Activated T-helper 1 cell treated with anti-CD3 and anti-CD28 coated beads, Interleukin-2, amount 50 U/mL, for 16 hours (primary cell): Measurements from ENCODE around the gene CELF5.
A peak's percentile ranks its signal among the peaks of the same experiment; 100 is the strongest.
"Not testable (repeated sequence)": the region's sequence is repeated elsewhere in the genome, so short reads cannot be mapped to it uniquely, and the experiment has no call there.

Experiments used
- DNase-seq, 2 donors: peaks; one replicate each; pipeline ENCODE4 v3.0.0-alpha.2; 2020; ENCODE audit warnings: low read depth in 1 of 2, low spot score in 1 of 2

Gene CELF5

DNA sequence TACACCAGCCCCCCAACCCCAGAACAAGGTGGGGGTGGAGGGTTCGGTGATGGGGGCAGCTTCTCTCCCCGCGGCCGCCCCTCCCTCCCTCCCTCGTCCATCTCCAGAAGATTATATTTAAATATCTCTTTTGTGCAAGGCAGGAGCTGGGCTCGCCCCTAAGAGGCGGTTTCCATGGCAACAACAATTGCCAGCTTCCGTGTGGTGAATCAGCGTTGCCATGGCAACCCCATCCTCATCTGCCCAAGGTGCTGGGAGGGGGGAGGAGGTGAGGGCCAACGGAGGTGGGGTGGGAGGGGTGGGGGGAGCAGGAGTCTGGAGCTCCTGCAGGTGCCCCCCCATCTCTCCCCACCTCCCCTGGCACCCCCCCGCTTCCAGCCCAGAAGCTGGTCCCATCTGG, 46.4 kb downstream of the CELF5 start:
- DNase-seq, result peak in 1 of 2 donors; percentile 11

DNA sequence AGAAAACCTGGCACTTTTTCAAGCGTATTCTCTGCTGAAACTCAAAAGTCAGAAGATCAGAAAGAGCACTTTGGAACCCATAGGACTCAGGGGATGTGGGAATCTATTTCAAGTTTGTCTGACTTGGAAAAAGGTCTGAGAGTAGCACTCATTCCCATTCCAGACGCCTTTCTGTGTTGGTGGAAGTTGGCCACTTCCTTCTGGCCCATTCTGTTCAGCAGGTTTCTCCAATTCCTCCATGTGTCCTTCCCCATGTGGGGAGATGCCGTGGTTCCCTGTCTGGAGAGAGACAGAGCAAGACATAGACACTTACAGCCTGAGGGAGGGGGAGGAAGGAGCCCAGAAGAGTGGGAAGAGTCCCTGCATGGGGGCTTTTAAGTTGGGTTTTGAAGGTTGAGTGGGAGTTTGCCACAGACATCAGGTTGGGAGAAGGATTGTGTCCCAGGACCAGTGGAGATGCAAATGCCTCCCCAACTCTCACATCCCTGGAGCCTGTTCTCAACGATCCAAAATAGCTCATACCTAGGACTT, 48.0 kb downstream of the CELF5 start:
- DNase-seq, result no peak

DNA sequence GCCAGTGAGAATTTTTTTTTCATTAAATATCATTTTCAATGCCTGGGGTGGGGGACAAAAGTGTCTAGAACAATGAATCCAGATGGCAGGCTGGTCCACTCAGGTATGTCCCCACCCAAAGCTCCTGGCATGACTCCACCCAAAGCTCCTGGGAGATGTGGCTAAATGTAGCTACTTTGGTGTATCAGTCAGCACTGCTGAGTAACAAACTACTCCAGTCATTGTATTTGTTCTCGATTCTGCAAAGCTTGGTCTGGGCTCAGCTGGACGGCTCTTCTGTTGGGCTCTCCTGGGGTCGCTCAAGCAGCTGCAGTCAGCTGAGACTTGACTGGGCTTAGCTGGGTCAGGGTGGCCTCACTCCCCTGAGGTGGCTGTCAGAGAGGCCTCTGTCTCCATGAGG, 48.5 kb downstream of the CELF5 start:
- no peak for DNase-seq

DNA sequence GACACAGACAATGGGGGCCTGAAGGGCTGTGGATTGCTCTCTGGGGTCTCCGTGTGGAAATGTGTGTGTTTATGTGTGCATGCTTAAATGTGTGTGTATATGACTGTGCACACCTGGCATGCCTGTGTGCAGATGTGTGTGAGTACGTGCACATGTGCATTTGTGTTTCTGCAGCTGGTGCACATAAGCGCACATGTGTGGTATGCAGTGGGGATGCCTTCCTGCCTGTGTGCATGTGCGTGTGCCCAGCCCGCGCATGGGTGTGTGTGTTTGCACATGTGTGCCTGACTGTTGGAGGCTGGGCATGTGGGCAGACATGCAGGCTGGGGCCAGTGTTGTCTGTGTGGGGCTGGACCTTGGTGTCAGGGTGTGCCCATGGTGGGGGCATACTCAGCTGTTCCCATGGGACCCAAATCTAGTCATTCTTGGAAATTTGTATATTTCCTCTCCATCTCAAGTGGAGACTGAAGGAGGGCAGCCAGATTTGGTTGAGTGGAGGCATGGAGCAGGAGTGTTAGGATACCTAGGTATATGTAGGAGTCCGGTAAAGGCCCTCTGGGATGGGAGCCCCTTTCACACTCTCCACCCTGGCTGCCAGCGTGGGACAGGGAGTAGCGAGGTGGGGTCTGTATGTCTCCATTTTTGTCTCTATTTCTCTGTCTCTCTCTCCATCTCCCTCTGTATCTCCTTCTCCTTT, 49.9 kb downstream of the CELF5 start:
- no peak for DNase-seq

DNA sequence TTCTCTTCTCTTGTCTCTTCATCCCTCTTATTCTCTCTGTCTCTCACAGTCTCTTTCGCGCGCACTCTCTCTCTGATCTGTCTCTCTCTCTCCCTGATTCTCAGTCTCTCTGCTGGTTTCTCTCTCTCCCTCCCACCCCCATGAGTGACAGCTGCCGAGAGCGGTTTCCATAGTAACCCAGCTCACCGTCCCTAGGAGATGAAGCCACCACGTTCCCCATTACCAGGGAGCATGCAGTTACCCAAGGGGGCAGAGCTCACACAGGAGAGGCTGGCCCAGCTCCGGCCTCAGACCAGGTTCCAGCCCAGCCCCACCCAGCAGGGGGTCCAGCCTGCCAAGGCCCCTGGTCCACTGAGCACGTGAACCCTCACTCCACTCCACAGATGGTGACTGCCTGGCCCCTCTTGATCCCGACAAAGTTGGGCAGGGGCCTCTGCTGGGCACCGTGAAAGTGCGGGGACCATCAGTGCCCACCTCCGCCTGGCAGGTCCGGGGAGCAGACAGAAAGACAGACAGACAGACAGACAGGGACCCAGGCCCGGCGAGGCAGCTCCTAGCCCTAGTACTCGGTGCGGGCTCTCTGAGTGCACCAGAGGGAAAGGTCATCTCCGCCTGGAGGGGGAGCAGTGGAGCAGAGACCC, 50.6 kb downstream of the CELF5 start:
- DNase-seq, result no peak

DNA sequence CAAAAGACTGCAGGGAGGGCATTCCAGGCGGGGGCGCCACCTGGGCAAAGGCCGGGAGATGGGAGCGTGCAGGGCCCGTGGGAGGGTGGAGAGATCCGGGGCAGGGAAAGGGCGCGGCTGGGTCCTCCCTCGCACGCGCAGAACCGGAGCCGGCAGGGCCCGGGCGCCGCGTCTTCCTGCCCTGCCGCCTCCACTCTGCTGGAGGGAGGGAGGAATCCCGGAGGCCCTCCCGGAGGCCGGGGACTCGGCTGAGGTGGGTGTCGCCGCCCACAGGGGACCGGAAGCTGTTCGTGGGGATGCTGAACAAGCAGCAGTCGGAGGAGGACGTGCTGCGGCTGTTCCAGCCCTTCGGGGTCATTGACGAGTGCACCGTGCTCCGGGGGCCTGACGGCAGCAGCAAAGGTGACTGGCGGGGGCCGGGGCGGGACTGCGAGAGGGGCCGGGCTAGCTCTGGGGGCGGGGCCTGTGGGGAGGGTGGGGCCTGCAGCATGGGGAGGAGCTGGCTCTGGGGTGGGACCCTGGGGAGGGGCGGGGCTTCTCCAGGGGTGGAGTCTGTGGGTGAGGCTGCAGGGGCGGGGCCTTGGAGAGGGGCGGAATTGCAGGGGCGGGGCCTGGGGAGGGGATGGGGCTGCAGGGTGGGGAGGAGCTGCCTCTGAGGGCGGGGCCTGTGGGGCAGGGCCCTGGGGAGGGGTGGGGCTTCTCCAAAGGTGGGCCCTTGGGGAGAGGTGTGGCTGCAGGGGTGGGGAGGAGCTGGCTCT, 51.3 kb downstream of the CELF5 start:
- peak; percentile 78 to 87 for DNase-seq

DNA sequence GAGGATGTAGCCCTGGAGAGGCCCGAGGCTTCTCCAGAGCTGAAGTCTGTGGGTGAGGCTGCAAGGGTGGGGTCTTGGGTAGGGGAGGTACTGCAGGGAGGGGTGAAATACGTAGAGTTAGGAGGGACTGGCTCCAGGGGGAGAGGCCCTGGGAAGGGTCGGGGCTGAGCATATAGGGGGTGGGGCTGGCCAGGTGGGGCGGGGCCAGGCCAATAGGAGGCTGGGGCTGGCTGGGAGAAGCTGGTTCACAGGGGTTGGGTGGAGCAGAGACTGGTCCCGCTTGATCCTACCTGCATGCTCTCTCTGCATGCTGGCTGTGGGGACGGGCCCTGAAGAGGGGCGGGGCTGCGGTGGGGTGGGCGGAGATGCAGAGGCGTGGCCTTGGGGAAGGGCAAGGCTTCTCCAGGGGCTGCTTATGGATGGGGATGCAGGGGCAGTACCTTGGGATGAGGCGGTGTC, 51.9 kb downstream of the CELF5 start:
- peak in 1 of 2 donors; percentile 20 for DNase-seq

DNA sequence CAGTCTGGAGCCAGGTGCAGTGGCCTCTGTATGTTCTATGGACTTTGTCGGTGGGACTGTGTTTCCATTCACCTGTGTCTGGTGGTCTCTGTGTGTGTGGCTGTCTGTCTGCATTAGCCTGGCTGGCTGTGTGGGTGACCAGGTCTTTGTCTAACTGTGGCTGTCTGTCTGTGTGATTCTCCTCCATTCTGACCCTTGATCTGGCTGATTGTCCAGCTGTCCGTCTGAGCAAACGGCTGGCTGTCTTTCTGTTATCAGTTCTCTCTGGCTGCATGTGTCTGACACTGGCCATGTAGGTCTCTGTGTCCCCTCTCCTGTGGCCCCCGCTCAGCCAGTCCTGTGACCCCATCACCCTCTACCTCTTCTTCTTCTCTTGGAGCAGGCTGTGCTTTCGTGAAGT, 53.2 kb downstream of the CELF5 start:
- no peak for DNase-seq

DNA sequence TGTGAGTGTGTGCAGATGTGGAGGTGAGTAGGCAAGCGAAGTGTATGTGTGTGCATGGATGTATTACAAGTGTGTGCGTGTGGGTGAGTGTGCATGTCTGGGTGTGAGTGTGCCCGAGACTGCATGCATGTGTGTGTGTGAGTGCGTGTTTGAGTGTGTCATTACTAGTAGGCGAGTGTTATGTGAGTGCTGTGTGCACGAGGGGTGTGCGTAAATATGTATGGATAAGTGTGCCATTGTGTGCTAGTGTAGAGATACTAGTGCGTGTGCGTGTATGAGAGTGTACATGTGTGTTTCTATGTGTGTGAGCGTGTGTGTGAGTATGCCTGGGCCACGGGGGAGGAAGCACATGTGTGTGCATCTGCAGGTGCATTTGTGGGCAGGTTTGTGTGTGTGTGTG, 53.8 kb downstream of the CELF5 start:
- no peak for DNase-seq

DNA sequence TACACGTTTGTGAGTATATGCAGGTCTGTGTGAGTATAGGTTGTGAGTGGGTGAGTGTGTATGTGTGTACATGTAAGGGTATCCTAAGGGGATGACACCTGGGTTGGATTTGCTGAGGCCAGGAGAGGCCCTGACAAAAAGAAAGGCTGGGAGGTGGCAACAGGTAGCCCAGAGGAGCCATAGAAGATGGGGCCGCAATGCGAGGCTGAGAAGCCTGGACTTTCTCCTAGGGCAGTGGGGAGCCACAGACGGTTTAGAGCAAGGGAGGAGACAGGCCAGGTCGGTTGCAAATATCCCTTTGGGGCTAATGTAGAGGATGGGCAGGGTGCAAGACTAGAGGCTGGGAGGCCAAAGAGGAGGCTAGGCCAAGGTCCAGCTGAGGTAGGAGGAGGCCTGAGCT, 54.3 kb downstream of the CELF5 start:
- DNase-seq, result no peak

DNA sequence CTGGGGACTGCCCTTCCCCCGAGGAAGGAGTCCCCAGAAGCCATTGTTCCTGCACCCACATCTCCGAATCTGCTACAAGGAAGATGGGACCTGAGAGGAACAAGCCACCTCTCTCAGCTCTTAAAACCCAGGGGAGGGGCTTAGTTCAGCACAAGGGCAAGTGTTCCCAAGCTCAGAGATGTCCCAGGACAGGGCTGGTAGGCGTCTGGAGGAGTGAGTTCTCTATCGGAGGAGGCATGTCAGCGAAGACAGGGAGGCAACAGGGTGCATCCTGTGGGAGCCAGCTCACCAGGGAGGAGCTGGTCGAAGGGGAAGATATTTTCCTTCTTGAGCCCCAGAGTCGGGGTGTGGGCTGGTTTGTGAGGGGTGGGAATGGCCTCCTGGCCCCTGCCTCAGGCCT, 54.8 kb downstream of the CELF5 start:
- no peak for DNase-seq

DNA sequence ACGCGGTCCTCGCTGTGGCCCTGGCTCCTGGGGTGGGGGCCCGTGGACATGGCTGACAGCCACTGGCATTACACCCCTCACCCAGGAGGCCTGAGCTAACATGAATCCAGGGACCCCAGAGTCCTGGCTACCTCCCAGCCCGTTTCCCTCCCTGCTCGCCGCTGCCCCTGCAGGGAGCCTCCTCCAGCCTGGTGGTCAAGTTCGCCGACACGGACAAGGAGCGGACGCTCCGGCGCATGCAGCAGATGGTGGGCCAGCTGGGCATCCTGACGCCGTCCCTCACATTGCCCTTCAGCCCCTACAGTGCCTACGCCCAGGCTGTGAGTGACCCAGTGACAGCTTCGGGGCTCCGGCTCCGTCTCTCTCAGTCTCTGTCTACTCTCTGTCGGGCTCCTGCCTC, 56.6 kb downstream of the CELF5 start:
- no peak for DNase-seq

DNA sequence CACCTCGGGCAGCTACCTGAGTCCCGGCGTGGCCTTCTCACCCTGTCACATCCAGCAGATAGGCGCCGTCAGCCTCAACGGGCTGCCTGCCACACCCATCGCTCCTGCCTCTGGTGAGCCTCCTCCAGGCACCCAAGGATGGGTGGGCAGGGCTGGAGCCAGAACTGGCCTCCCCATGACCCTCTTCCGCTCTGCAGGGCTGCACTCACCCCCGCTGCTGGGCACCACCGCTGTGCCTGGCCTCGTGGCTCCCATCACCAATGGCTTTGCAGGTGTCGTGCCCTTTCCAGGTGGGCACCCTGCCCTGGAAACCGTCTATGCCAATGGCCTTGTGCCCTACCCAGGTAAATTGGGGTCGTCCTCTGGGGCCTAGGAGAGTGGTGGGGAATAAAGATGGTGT, 57.7 kb downstream of the CELF5 start:
- DNase-seq, result no peak

DNA sequence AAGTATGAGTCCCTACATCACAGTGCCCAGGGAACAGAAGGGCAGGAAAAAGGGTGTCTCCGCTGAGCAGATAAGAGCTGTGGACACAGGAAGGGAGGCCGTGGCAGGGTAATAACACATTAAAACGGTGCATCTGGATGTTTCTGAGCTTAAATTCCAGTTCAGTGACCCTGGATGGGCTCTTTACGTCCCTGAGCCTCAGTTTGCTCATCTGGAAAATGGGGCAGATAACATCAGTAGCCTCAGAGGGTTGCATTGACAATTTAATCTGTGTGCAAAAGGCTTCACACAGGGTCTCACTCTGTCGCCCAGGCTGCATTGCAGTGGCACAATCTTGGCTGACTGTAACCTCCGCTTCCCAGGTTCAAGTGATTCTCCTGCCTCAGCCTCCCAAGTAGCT, 58.1 kb downstream of the CELF5 start:
- DNase-seq, result no peak

DNA sequence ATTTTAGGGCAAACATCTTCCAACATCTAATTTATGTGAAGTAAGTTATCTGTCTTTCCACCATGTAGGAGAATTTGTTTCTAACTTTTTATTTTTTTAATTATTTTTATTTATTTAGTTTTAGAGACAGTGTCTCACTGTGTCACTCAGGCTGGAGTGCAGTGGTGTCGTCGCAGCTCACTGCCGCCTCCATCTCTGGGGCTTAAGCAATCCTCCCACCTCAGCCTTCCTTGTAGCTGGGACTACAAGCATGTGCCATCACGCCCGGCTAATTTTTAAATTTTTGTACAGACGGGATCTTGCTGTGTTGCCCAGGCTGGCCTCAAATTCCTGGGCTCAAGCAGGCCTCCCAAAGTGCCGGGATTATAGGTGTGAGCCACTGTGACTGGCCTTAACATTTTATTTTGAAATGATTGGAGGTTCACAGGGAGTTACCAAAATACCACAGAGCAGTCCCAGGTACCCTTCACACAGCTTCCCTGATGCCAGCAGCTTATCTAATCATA, 58.8 kb downstream of the CELF5 start:
- DNase-seq, result no peak

DNA sequence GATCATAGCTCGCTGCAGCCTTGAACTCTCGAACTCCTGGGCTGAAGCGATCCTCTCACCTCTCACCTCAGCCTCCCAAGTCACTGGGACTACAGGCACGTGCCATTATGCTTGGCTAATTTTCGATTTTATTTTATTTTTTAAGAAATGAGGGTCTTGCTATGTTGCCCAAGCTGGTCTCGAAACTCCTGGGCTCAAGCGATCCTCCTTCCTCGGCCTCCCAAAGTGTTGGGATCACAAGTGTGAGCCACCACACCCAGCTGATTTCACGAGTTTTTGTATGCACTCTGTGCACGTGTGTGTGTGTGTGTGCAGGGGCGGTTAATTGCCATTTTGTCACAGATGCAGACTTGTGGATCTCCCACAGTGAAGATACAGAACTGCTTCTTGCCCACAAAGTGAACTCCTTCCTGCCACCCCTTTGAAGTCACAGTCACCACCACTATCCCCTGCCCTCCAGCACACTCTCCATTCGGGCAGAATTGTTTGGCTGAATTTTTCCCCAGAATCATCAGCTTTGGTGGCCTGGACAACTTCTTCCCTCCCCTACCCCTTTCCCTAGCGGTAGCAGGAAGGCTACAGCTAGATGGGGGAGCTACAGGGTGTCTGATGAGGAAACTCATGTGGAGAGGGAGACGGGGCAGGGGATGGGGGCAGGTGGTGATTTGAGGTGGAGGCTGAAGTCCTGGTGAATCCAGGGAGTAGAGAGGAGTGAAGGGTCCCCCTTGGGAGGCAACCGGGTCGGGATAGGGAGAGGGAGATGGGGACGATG, 59.6 kb downstream of the CELF5 start:
- DNase-seq, result no peak

DNA sequence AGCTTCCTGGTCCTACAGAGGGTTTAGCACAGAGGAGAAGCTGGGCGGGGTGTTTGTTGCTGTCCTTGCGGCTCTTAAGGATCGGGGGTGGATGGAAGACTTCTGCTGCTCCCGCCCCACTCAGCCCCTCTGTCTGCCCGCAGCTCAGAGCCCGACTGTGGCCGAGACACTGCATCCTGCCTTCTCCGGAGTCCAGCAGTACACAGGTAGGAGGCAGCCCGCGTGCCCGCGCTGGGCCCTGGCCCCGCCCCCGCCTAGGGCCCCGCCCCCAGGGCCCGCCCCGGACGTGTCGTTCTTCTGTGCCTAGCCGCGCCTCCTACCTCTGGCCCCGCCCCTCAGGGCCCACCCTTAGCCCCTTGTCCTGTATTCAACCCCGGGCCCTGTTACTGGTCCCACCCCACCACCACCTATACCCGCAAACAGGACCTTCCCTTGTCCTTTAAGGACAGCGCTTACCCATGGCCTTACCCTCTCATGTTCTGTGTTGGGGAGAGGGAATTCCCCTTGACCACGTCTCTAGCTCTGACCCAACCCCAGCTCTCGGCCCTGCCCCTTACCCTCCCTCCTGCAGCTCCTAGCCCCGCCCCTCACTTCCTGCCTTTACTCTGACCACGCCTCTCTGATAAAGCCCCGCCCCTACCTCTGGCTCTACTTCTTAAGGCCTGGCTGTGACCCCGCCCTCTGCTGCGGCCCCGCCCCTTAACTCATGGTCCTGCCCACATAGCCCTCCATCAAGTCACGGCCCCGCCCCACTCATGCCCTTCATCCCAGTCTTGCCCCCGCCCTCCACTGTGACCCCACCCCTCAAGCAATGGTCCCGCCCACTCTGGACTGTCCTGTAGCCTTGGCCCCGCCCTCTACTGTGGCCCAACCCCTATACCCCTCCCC, 60.5 kb downstream of the CELF5 start:
- DNase-seq, result peak in 1 of 2 donors; percentile 39

DNA sequence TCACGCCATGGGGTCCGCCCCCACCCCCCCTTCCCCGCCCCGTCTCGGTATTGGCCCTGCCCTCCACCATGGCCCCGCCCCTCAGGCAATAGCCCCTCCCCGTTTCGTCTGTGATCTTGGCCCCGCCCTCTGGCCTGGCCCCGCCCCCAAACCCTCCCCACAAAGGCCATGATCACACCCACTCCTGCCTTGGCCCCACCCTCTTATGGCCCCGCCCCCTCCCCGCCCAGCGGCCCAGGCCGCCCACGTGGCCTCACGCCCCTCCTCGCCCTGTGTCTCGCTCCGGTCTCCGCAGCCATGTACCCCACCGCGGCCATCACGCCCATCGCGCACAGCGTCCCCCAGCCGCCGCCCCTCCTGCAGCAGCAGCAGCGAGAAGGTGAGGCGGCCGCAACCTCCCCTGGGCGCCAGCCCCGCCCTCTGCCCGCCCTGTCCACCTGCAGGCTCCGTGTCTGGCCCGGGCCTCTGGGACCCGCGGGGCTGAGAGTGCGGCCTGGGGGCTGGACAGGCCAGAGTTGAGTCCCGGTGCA, 61.3 kb downstream of the CELF5 start:
- DNase-seq, result peak in 1 of 2 donors; percentile 28

DNA sequence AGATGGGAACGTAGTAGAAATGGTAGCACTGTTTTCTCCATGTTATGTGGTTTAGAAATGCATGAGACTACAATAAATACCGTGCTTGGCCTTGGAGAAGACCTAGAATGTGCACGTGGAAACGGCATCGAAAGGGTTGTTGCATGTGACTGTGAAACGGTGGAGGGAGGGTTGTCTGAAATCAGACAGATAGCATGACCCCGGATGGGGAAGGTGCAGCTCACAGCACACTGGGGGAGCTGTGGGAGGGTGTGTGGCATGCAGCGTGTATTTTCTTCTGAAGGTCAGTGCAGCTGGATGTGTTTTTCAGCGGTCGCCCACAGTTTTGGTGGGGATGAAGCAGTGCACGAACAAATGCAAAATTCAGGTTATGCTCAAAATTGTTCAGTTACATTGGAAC, 63.4 kb downstream of the CELF5 start:
- no peak for DNase-seq

DNA sequence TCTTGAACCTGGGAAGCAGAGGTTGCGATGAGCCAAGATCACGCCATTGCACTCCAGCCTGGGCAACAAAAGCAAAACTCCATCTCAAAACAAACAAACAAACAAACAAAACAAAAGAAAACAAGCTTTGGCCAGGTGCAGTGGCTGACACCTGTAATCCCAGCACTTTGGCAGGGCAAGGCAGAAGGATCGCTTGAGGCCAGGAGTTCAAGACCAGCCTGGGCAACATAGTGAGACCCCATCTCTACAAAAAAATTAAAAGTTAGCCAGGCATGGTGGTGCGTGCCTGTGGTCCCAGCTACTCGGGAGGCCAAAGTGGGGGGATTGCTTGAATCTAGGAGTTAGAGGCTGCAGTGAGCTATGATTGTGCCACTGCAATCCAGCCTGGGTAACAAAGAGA, 64.0 kb downstream of the CELF5 start:
- not testable (repeated sequence) for DNase-seq
